SKM-1 treated with dmso at 0.1 percent for 144 hours (cell line): Measurements from ENCODE around the gene PAF1.

Experiments
- DNase-seq: peaks from one replicate; lab custom pipeline; 2025; ENCODE audit not compliant: unreplicated experiment; lab: John Stamatoyannopoulos, UW

Gene PAF1

DNA sequence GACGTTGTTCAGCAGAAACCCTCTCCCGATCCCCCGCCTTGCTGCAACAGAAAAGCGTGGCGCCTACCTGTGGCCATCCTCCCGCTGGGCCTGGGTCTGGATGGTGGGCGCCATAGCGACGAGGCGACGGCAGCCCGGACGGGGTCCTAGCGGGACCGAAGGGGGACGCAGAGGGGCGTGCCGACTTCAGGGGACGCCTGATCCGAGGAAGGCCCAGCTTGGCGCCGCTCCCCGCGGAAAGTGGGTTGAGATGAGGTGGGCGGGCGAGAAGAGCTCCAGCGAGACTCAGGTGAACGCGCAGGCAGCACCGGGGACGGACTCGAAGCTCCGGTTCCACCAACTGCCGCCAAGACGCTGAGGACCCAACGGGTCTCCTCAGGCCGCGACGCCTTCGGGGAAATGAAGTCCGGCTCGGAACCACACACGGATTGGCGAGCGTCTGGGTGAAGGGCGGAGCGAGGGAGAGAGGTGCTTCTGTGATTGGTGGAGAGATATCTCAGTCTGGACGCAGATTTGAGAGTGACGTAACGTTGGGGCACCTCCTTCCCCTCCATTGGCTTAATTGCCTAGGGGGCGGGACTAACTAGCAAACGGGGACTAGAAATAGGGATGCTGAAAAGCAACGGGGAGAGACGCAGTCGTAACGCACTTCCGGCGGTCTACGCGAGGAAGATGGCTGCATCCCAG, at the start of gene PAF1, which contains the start of gene MED29:
PAF1 (minus strand) TSS at position 356 of the 687 bp plus-strand sequence; CDS start at position 114, 242 bp downstream.
MED29 (plus strand) TSS at position 628 of the 687 bp plus-strand sequence; CDS start at position 673, 45 bp downstream.
- peak; percentile 99 for DNase-seq

DNA sequence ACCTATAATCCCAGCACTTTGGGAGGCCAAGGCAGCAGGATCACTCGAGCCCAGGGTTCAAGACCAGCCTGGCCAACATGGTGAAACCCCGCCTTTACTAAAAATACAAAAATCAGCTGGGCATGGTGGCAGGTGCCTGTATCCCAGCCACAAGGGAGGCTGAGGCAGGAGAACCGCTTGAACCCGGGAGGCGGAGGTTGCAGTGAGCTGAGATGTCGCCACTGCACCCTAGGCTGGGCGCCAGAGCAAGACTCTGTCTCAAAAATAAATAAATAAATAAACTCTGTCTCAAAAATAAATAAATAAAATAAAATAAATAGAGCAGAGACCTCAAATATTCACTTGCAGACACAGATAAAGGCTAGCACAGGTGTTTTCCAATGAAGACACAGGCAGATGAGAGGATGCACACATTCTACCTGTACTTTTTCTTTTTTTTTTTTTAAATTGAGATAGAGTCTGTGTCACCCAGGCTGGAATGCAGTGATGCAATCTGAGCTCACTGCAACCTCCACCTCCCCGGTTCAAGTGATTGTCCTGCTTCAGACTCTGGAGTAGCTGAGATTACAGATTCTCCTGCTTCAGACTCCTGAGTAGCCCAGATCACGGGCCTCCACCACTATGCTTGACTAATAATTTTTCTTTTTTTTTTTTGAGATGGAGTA, 47.5 kb upstream of the PAF1 start:
- DNase-seq = no peak

DNA sequence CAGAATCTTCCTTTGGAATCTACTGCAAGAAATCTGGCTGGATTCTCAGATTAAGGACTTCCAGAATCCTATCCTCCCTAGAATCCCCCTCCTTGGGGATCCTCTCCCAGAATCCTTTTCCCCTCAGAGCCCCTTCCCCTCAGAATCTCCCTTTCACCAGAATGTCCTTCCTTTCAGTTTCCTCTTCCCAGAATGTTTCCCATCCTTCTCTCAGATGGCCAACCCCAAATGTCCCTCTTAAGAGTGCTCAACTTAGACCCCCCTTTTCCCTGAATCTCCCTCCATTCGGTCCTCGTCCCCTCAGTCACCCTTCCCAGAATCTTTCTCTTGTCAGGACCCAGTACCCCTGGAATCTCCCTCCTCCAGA, 45.4 kb upstream of the PAF1 start:
- DNase-seq = no peak

DNA sequence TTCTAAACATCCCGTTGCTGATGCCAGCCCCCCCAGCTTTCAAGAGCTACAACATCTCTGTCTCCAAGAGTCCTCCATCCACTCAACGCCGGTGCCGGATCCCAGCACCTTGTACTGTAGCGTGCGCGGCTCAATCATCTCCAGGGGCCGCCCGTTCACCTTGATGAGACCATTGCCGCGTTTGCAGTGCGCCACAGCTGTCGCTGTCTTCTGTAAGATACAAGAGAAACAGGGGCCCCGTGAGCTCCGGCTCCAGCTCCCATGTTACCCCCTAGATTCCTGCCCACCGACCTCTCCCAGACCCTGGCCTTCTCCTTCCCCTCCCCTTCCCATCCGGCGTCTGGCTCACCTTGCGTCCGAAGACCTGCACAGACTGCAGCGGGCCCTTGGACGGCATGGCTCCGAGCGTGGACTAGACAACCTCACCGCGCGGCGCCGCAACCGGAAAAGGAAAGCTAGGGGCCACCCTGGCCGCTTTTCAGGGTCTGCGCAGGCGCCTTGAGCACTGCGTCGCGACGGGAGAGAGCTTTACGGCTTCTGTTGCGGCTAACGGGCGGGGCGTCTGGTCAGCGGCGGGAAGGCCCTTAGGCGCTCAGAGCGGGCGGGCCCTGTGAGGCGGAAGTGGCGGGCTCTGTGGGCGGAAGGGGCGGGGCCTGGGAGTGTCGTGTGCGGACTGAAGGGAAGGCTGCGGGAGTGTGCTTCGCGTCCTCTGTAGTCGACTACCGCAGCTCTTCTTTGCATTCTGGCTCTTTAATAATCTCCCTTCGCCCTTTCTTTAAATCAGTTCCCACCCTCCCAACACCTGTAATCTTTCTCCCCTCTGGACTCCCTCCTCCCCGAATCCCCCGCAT, 44.8 kb upstream of the PAF1 start, which contains the start of gene RPS16:
RPS16 (minus strand) TSS at position 451 of the 851 bp plus-strand sequence; CDS start at position 397, 54 bp downstream.
- peak; percentile 98 for DNase-seq

DNA sequence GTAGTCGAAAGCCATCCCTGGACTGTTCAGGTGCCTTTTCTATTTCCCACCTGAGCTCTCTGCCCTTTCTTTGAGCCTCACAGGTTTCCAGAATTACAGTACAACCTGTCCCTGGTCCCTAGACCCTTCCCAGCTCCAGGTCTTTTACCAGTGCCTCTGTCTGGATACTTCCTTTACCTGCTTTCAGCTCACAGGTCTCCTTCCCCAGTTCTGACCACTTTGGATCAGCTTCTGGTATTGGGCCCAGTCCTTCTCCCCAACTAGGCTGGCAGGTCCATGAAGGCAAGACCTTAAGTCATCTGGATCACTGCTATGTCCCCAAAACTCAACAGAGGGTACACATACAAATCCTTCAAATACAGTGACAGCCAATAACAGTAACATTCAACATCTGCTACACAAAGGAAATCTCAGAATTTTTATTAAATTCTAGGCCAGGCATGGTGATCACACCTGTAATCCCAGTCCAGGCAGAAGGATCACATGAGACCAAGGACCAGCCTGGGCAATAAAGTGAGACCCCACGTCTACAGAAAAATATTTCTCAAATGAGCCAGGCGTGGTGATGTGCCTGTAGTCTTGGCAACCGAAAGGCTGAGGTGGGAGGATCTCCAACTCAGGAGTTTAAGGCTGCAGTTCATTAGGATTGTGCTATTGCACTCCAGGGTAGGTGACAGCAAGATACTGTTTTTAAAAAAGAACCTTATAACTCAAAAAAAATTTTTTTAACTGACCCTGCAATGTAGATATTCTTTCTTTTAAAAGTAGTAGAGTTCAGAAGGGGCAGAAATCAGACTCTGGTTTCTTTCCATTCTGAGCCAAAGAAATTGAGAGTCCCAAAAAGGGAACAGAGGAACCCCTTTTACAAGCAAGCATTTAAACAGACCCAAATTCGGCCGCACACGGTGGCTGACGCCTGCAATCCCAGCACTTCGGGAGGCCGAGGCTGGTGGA, 43.5 kb upstream of the PAF1 start:
- DNase-seq = no peak

DNA sequence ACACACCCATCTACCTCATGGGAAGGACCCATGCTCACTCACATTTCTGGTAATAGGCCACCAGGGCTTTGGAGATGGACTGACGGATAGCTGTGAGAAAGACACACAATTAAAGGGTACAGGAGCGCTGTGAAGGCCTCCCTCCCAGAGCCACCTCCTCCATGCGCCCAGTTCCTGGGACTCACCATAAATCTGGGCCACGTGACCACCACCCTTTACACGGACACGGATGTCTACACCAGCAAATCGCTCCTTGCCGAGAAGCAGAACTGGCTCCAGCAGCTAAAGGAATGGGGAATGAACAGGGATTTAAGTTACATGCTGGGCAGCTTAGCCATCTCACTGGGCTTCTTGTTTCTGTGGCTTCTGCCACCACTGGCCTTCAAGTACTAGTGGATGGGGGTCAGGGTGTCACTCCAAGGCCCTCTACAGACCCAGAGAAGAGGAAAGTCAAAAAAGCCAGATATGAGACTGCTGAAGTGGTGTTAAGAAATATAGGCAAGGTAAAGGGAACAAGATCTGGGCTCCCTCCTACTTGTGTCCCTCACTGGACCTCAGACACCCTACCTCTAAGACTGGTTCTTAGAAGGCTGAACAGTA, 42.7 kb upstream of the PAF1 start:
- DNase-seq = no peak

DNA sequence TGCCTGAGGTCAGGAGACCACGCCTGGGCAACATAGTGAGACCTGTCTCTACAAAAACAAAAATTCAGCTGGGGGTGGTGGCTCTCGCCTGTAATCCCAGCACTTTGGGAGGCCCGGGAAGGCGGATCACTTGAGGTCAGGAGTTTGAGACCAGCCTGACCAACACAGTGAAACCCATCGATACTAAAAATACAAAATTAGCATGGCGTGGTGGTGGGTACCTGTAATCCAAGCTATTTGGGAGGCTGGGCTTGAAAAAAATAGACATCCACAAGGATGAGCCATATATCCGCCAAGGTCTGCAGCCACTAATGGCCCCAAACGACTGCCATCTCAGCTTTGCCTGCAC, 41.7 kb upstream of the PAF1 start:
- no peak for DNase-seq

DNA sequence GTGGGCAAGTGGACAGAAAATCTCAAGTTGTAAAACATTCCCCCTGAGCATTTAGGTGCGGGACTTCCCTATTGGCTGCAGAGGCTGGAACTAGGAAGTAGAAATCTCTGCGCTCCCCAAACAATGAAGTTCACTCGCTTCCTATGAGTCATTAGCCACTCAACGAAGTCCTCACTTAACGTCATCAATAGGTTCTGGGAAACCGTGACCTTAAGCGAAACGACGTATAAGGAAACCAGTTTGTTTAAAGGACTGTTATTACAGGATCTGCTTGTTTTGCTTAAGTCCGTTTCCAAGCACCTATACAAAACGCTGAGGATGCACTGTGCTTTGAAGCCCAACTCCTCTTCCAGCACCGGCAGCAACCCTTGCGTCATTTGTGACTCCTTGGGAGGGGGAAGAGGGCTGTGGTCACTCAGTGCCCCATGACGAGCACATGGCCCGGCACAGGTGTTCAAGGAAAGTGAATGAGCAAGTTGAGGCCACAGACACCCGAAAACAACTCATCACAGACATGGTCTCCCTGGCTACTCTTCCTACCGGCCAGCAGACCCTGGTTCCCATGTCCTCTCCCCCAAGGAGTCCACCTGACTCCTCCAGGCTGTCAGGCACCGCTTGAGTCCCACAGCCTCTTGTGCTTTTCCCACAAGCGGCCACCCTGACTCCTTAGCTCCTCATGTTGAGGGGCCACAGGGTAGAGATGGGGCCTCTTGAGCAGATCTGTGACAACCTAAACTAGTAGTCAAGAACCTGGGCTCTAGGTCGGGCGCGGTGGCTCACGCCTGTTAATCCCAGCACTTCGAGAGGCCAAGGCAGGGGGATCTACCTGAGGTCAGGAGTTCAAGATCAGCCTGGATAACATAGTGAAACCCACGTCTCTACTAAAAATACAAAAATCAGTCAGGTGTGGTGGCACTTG, 40.0 kb upstream of the PAF1 start:
- DNase-seq = peak; percentile 76

DNA sequence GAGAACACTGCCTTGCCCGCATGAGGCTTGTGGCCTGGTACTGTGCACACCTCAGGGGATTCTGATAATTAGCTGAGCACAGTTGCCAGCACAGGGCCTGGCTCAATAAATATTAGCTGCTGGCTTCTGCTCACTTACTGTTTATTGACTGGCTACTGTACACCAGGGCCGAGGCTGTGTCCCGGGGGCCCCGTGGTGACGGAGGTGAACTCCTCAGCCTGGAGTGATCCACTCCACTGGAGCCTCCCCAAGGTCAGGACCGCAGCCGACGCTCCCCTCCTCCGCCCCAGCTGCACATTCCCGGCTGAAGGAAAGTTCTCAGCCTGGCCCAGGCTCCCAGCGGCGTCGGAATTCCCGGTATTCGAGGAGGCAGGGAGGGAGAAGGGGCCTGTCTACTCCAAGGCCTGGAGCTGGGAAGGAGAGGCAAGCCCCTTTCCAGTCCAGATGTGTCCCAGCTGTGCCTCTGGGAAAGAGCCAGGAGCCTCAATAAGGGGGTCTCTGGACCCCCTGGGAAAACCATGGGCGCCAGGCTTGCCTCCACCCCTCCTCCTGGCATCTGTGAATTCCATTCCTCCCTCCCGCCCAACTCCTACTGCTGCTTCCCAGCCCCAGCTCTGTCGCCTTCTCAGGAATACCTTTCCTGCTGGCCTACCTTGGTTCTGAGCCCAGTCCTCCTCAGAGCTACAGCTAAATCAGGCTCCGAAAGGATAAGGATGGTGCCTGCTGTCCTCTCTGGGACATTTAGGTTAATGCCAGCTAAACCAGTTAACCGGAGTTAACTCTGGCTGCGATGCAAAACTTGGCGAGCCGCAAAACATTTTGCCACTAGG, 37.6 kb upstream of the PAF1 start:
- no peak for DNase-seq

DNA sequence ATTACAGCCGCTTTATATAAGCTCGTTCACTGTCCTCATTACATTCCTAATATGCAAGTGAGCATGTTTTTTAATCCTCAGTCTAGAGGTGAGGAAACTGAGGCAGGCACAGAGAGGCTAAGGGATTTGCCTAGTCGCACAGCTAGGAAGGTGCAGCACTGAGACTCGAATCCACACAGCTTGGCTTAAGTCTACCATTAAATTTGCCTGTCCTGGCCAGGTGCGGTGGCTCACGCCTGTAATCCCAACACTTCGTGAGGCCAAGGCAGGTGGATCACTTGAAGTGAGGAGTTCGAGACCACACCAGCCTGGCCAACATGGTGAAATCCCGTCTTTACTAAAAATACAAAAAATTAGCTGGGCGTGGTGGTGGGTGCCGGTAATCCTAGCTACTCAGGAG, 36.8 kb upstream of the PAF1 start:
- DNase-seq = no peak

DNA sequence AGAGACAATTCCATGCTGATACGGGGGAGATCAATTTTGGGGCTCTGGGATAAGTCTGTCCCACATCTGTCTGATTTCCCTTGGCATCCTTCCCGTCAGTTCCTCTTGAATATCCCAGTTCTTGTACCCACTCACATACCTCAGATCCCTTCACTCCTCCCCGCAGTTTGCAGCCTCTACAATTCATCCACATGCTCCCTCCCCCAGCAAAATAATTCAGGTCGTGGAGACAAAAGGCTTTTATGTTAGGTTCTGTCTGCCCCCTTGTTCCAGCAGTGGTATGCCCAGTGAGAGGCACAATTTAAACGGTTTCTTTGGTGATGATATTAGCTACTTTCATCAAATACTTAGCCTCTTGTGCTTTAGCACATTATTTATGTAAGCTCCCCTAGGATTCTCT, 35.3 kb upstream of the PAF1 start:
- DNase-seq = no peak

DNA sequence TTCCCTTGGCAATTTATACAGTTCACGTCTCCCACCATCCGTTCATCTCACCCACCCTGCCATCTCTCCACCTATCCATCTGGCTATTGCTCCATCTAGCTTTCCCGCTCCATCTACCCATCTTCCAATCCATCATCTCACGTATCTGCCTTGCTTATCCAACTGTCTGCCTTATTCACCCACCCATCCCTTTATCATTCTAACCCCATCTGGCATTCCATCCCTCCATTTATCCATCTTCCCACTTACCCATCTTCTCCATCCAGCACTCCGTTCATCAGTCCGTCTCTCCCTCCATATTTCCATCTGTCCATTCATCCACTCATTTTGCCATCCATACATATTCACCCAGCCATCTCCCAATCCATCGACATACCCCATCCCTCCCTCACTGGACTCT, 34.8 kb upstream of the PAF1 start:
- no peak for DNase-seq

DNA sequence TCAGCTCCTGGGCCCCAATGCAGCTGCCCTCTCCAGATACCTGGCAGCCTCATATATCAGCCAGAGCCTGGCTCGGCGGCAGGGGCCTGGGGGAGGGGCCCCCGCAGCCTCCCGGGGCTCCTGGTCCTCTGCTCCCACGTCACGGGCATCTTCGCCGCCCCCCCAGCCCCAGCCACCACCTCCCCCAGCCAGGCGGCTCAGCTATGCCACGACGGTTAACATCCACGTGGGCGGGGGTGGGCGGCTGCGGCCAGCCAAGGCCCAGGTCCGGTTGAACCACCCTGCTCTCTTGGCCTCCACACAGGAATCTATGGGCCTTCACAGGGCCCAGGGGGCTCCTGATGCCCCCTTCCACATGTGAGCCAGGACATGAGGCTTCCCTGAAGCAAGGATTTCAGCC, 34.0 kb upstream of the PAF1 start:
- DNase-seq = no peak

DNA sequence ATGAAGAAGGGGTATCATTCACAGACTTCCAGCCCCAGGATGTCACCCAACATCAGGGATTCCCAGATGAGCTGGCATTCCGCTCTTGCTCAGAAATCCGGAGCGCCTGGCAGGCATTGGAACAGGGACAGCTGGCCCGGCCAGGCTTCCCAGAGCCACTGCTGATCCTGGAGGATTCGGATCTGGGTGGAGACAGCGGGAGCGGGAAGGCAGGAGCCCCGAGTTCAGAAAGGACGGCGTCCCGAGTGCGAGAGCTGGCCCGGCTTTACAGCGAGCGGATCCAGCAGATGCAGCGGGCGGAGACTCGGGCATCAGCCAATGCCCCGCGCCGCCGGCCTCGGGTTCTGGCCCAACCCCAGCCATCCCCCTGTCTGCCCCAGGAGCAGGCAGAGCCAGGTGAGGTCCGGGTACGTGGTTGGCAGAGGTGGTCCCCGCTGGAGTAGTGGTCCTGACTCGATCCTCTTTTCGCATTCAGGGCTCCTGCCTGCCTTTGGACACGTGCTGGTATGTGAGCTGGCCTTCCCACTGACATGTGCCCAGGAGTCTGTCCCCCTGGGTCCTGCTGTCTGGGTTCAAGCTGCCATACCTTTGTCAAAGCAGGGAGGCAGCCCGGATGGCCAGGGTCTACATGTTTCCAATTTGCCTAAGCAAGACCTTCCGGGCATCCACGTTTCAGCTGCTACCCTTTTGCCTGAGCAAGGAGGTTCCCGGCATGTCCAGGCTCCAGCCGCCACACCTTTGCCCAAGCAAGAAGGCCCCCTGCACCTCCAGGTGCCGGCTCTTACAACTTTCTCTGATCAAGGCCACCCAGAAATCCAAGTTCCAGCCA, 32.6 kb upstream of the PAF1 start:
- no peak for DNase-seq

DNA sequence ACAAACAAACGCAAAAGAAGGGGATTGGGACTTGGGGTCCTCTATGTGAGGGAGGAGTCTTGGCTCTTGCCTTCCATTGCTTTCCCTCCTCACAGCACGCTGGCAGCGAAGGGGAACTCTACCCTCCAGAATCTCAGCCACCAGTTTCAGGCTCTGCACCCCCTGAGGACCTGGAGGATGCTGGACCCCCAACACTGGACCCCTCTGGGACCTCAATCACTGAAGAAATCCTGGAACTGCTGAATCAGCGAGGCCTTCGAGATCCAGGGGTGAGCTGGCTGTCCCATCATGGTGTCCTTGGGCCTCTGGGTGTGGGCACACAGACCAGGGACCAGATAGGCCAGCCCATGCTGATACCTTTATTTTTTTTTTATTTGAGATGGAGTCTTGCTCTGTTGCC, 31.1 kb upstream of the PAF1 start:
- DNase-seq = no peak

DNA sequence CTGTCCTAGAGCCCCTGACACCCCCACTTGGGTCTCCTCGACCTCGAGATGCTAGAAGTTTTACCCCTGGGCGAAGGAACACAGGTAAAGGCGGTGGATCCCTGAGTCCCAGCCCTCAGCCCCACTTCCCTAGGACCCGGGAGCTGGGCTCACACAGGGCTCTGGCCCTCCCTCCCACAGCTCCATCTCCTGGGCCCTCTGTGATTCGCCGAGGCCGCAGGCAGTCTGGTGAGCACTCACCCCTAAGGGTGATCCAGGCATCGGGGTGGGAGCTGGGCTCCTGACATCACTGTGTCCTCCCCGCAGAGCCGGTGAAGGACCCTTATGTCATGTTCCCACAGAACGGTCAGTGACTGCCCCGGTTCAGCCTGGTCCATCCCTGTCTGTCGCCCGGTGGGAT, 29.9 kb upstream of the PAF1 start:
- no peak for DNase-seq

DNA sequence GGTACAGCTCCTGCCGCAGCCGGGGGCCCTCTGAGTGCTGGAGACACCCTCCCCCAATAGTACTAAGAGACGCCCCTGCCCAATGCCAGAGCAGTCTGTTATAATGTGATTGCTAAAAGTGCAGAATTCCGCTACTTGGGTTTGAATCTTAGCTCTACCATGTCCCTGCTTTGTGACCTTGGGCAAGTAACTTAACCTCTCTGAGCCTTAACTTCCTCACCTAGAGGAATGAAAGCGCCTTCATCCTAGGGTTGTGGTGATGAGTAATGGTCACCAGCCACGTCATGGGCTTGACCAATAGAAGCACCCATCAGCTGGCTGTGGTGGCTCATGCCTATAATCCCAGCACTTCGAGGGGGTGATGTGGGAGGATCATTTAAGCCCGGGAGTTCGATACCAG, 28.1 kb upstream of the PAF1 start:
- no peak for DNase-seq
